HepG2 (cell line): Measurements from ENCODE around the gene KIAA1755. TPM values are rescaled to one million over a fixed set of nuclear protein-coding genes. Genes with fewer than 3 reads are reported as not detected.

Experiments
- ARID2 ChIP-seq: sonication (generic); formaldehyde crosslinking; IDR thresholded peaks from 2 replicates; pipeline ENCODE4 v1.8.1; 2022; ENCODE audit warnings: mild to moderate bottlenecking, missing genetic modification reagents, borderline replicate concordance
- ATF1 ChIP-seq: IDR thresholded peaks from 2 replicates; pipeline ENCODE4 v1.6.1; 2016; ENCODE audit warnings: mild to moderate bottlenecking, control low read depth
- CBX1 ChIP-seq: IDR thresholded peaks from one replicate; pipeline ENCODE4 v1.6.1; 2016; ENCODE audit warnings: antibody characterized with exemption, low read depth
- CHD2 ChIP-seq: IDR thresholded peaks from 2 replicates; pipeline ENCODE4 v1.6.1; 2011; ENCODE audit warnings: low read depth, low read length, improper control_type of control experiment
- ELK4 ChIP-seq: sonication (generic); formaldehyde crosslinking; IDR thresholded peaks from 2 replicates; pipeline ENCODE4 v1.9.0; 2021; ENCODE audit warnings: missing genetic modification reagents, borderline replicate concordance
- GATAD1 ChIP-seq: IDR thresholded peaks from 2 replicates; pipeline ENCODE4 v1.6.1; 2016; ENCODE audit warnings: missing genetic modification reagents, missing compliant biosample characterization
- GMEB1 ChIP-seq: sonication (generic); formaldehyde crosslinking; IDR thresholded peaks from 2 replicates; pipeline ENCODE4 v1.5.1; 2020; ENCODE audit warnings: missing genetic modification reagents, mild to moderate bottlenecking, borderline replicate concordance
- HHEX ChIP-seq: IDR thresholded peaks from 2 replicates; pipeline ENCODE4 v1.6.1; 2016; ENCODE audit warnings: control low read depth
- MZF1 ChIP-seq: sonication (generic); formaldehyde crosslinking; IDR thresholded peaks from 2 replicates; pipeline ENCODE4 v1.8.1; 2023; ENCODE audit warnings: mild to moderate bottlenecking, missing genetic modification reagents, borderline replicate concordance
- NONO ChIP-seq, 2 experiments: fragments of 450-650 bp in 1 of 2; sonication (generic) in 1 of 2; formaldehyde crosslinking in 1 of 2; IDR thresholded peaks in 1 of 2; conservative IDR thresholded peaks in 1 of 2; 2 replicates each; pipeline versions ENCODE4 v1.6.1 to v1.8.0; 2017 to 2022; ENCODE audit warnings: mild to moderate bottlenecking in 1 of 2, missing genetic modification reagents in 1 of 2, moderate library complexity in 1 of 2
- RBFOX2 ChIP-seq: fragments of 200-400 bp; formaldehyde crosslinking; IDR thresholded peaks from 2 replicates; pipeline ENCODE4 v1.6.1; 2017; ENCODE audit warnings: low read depth, mild to moderate bottlenecking, low read length
- ZBTB39 ChIP-seq: sonication (generic); formaldehyde crosslinking; IDR thresholded peaks from 2 replicates; pipeline ENCODE4 v1.5.0; 2020; ENCODE audit warnings: missing genetic modification reagents
- ZBTB42 ChIP-seq: sonication (generic); formaldehyde crosslinking; IDR thresholded peaks from 2 replicates; pipeline ENCODE4 v1.5.0; 2020; ENCODE audit warnings: mild to moderate bottlenecking, missing genetic modification reagents
- ZNF441 ChIP-seq: sonication (generic); formaldehyde crosslinking; IDR thresholded peaks from 2 replicates; pipeline ENCODE4 v1.7.0; 2021; ENCODE audit warnings: missing genetic modification reagents, borderline replicate concordance
- ZNF550 ChIP-seq: sonication (generic); formaldehyde crosslinking; IDR thresholded peaks from 2 replicates; pipeline ENCODE4 v1.4.0; 2020; ENCODE audit warnings: mild to moderate bottlenecking, missing genetic modification reagents, borderline replicate concordance
- ZNF607 ChIP-seq: sonication (generic); formaldehyde crosslinking; IDR thresholded peaks from 2 replicates; pipeline ENCODE4 v1.5.1; 2020; ENCODE audit warnings: missing genetic modification reagents, mild to moderate bottlenecking, borderline replicate concordance
- polyA plus RNA-seq, 8 experiments: library from polyadenylated mRNA; depleted of rRNA in 3 of 8; stranded (reverse) in 7 of 8; unstranded in 1 of 8; fragments of >200 nt; fragmentation: Illumina TruSeq in 4 of 8; extraction: Trizol in 4 of 8; gene quantifications; 2 replicates each; pipeline versions ENCODE4 v1.2.1 to v1.2.3, GENCODE V29; 2011 to 2016; ENCODE audit warnings: low read depth in 4 of 8, missing spikeins in 1 of 8, mixed read lengths in 1 of 8; ENCODE audit not compliant: insufficient read depth in 1 of 8
- total RNA-seq, 5 experiments: library from RNA; depleted of rRNA; stranded (reverse); fragments of >200 nt; fragmentation: Illumina TruSeq; extraction: Trizol; gene quantifications; 2 replicates each; pipeline ENCODE4 v1.2.3, GENCODE V29; 2016; ENCODE audit warnings: low read depth in 1 of 5
- TF ChIP-seq, protein P1 (sequence below): sonication (generic); formaldehyde crosslinking; IDR thresholded peaks from 2 replicates; pipeline ENCODE4 v1.9.0; 2021; ENCODE audit warnings: missing genetic modification reagents, borderline replicate concordance

KIAA1755 gene
- total and polyA plus RNA-seq, 2 of the 13 experiments (the other 11 are each of a cell fraction or from before 2014, with no cell fraction given) = 0.04 TPM; not detected in 1

- TF ChIP-seq ZNF607 (CRISPR knock-in tag) (no peak), ZNF550 (CRISPR knock-in tag) (no peak), ZNF441 (CRISPR knock-in tag) (peak; percentile 70; the same call in 1 of the 2 replicates), RBFOX2 (no peak), CHD2 (no peak), HHEX (0 out of 2 replicates have a peak, but pooled peaks have one; percentile 29), NONO (IDR thresholded peaks at IDR 0.05) (no peak), NONO (CRISPR knock-in tag; conservative IDR thresholded peaks at IDR 0.05) (no peak), ATF1 (no peak; the same call in 1 of the 2 replicates), MZF1 (CRISPR knock-in tag) (peak; percentile 88), CBX1 (peak; percentile 50), ELK4 (CRISPR knock-in tag) (no peak), ZBTB42 (CRISPR knock-in tag) (no peak), ZBTB39 (CRISPR knock-in tag) (no peak), GMEB1 (CRISPR knock-in tag) (no peak), ARID2 (CRISPR knock-in tag) (no peak), GATAD1 (CRISPR knock-in tag) (no peak)
- TF ChIP-seq, protein P1, sequence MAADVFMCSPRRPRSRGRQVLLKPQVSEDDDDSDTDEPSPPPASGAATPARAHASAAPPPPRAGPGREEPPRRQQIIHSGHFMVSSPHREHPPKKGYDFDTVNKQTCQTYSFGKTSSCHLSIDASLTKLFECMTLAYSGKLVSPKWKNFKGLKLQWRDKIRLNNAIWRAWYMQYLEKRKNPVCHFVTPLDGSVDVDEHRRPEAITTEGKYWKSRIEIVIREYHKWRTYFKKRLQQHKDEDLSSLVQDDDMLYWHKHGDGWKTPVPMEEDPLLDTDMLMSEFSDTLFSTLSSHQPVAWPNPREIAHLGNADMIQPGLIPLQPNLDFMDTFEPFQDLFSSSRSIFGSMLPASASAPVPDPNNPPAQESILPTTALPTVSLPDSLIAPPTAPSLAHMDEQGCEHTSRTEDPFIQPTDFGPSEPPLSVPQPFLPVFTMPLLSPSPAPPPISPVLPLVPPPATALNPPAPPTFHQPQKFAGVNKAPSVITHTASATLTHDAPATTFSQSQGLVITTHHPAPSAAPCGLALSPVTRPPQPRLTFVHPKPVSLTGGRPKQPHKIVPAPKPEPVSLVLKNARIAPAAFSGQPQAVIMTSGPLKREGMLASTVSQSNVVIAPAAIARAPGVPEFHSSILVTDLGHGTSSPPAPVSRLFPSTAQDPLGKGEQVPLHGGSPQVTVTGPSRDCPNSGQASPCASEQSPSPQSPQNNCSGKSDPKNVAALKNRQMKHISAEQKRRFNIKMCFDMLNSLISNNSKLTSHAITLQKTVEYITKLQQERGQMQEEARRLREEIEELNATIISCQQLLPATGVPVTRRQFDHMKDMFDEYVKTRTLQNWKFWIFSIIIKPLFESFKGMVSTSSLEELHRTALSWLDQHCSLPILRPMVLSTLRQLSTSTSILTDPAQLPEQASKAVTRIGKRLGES = peak; percentile 69; the same call in 1 of the 2 replicates
Observed at GRCh38 chr20:38167851-38168760, 92.4 kb downstream of the KIAA1755 start (continued).
